22Rv1 (cell line): ENCODE measurements around the gene ACOD1.

Experiments
- H3K27ac ChIP-seq: fragments of 450-650 bp; 2 replicates; pipeline ENCODE4 v1.5.1; 2017
- CTCF ChIP-seq: fragments of 450-650 bp; IDR thresholded peaks from 2 replicates; pipeline ENCODE4 v1.5.1; 2017; ENCODE audit warnings: mild to moderate bottlenecking
- ZFX ChIP-seq: fragments of 450-650 bp; IDR thresholded peaks from 2 replicates; pipeline ENCODE4 v1.6.1; 2017; ENCODE audit warnings: antibody characterized with exemption, borderline replicate concordance

Gene ACOD1

GRCh38 chr13:76967031-76967430 is 18.7 kb downstream of the ACOD1 start:
- no peak overlapping the region for H3K27ac ChIP-seq
- TF ChIP-seq ZFX, result no peak
- no peak for TF ChIP-seq CTCF

GRCh38 chr13:76968041-76968440 is 19.7 kb downstream of the ACOD1 start:
- no peak for TF ChIP-seq CTCF
- no peak for TF ChIP-seq ZFX
- H3K27ac ChIP-seq, result no peak overlapping the region

GRCh38 chr13:76969488-76970365 is 21.4 kb downstream of the ACOD1 start:
- no peak overlapping the region for H3K27ac ChIP-seq
- TF ChIP-seq ZFX, result no peak
- no peak for TF ChIP-seq CTCF

GRCh38 chr13:76971215-76971614 is 22.9 kb downstream of the ACOD1 start:
- H3K27ac ChIP-seq, result no peak overlapping the region
- TF ChIP-seq CTCF (no peak), ZFX (no peak)

GRCh38 chr13:76971851-76972829 is 23.8 kb downstream of the ACOD1 start:
- no peak for TF ChIP-seq CTCF
- no peak for TF ChIP-seq ZFX
- H3K27ac ChIP-seq, result no peak overlapping the region

GRCh38 chr13:76973920-76974617 is 25.8 kb downstream of the ACOD1 start:
- no peak overlapping the region for H3K27ac ChIP-seq
- TF ChIP-seq ZFX (no peak), CTCF (no peak)
